MCF 10A (cell line): ENCODE results near the gene ANO5. TPM values are rescaled to one million over a fixed set of nuclear protein-coding genes. Genes with fewer than 3 reads are reported as not detected.
A peak's percentile ranks its signal among the peaks of the same experiment; 100 is the strongest.

Experiments used
- BruUV-seq: library from RNA; stranded (reverse); fragments of 400-500 nt; replicated peaks from 2 replicates; lab custom pipeline; 2021; lab: Mats Ljungman, UMichigan
- CTCF ChIA-PET: fragments of 300-600 bp; sonication (Branson Sonifier 250); formaldehyde crosslinking; extraction: SDS; loops from one replicate; lab custom pipeline; 2021; ENCODE audit warnings: antibody characterized with exemption, inconsistent platforms; lab: Yijun Ruan, JAX
- POLR2A ChIA-PET: fragments of 300-600, 350-650 bp; sonication (Branson Sonifier 250); formaldehyde crosslinking; extraction: SDS; loops from one replicate; lab custom pipeline; 2020; ENCODE audit warnings: antibody characterized with exemption, inconsistent platforms; lab: Yijun Ruan, JAX
- DNase-seq: peaks from one replicate; pipeline ENCODE4 v3.0.0-alpha.2; 2018; ENCODE audit not compliant: unreplicated experiment
- H3K27ac Mint-ChIP-seq: one replicate; pipeline ENCODE4 v1.8.0; 2022; ENCODE audit warnings: mild to moderate bottlenecking, low read depth, mixed read lengths; ENCODE audit not compliant: unreplicated experiment
- H3K27me3 Mint-ChIP-seq: one replicate; pipeline ENCODE4 v1.8.0; 2022; ENCODE audit warnings: mixed read lengths; ENCODE audit not compliant: insufficient read depth, unreplicated experiment
- H3K36me3 Mint-ChIP-seq: one replicate; pipeline ENCODE4 v1.8.0; 2022; ENCODE audit warnings: mild to moderate bottlenecking, moderate library complexity, mixed read lengths; ENCODE audit not compliant: insufficient read depth, unreplicated experiment
- H3K4me1 Mint-ChIP-seq: one replicate; pipeline ENCODE4 v1.8.0; 2022; ENCODE audit warnings: mixed read lengths; ENCODE audit not compliant: insufficient read depth, unreplicated experiment
- H3K4me3 Mint-ChIP-seq: one replicate; pipeline ENCODE4 v1.8.0; 2022; ENCODE audit warnings: mild to moderate bottlenecking, moderate library complexity, mixed read lengths; ENCODE audit not compliant: unreplicated experiment
- H3K9me3 Mint-ChIP-seq: one replicate; pipeline ENCODE4 v1.8.0; 2022; ENCODE audit warnings: mixed read lengths; ENCODE audit not compliant: unreplicated experiment
- intact Hi-C: fragments of 100-400 bp; cut with micrococcal nuclease; formaldehyde crosslinking; loops from 2 replicates; pipeline ENCODE4 v1.14.1; 2022
- total RNA-seq: library from RNA; stranded (reverse); gene quantifications from 2 replicates; pipeline ENCODE4 v1.2.3, GENCODE V29; 2022
- TF ChIP-seq, protein P1 (sequence below): fragments of 200-600 bp; IDR thresholded peaks from one replicate; pipeline ENCODE4 v1.8.0; 2022; ENCODE audit warnings: antibody characterized with exemption, mild to moderate bottlenecking; ENCODE audit not compliant: unreplicated experiment

Gene ANO5
- total RNA-seq, 1 experiment from 2014 or later, result not detected

DNA sequence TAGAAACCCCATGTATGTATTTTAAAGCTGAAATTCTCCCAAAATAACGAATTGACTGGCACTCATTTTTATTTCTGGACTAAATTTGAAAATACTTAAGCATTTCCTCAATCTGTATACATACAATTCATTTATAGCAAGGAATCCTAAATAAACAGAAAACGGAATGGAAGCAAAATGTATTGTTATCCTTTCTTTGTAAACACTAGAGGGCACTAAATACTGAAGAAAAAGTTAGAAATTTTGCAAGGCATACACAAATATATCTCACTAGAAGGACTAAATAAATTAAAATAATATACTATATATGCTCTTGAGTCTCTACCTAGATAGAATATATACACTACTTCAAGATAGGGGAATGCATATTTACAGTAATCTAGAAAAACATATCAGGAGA, 23.1 kb upstream of the ANO5 start:
- no peaks in the 10 kb centered on the region for H3K9me3 Mint-ChIP-seq
- no peak overlapping the region for H3K27ac Mint-ChIP-seq
- ChIA-PET POLR2A (no interaction called here), CTCF (interaction anchor here (0.9 to 3.2 kb wide), 6 partner anchors 9 to 275 kb away, joined by 4 to 17 read pairs (median 5); no protein-coding TSS in a partner anchor)
- no peaks in the 10 kb centered on the region for H3K27me3 Mint-ChIP-seq
- intact Hi-C loops, result loop anchor here (1.0 kb wide), 1 partner anchor 134 kb away; no protein-coding TSS in a partner anchor
- DNase-seq, result peak; percentile 1
- TF ChIP-seq, protein P1, sequence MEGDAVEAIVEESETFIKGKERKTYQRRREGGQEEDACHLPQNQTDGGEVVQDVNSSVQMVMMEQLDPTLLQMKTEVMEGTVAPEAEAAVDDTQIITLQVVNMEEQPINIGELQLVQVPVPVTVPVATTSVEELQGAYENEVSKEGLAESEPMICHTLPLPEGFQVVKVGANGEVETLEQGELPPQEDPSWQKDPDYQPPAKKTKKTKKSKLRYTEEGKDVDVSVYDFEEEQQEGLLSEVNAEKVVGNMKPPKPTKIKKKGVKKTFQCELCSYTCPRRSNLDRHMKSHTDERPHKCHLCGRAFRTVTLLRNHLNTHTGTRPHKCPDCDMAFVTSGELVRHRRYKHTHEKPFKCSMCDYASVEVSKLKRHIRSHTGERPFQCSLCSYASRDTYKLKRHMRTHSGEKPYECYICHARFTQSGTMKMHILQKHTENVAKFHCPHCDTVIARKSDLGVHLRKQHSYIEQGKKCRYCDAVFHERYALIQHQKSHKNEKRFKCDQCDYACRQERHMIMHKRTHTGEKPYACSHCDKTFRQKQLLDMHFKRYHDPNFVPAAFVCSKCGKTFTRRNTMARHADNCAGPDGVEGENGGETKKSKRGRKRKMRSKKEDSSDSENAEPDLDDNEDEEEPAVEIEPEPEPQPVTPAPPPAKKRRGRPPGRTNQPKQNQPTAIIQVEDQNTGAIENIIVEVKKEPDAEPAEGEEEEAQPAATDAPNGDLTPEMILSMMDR, result peak; percentile 18
- no peaks in the 10 kb centered on the region for H3K4me1 Mint-ChIP-seq
- H3K4me3 Mint-ChIP-seq, result no peak overlapping the region
- H3K36me3 Mint-ChIP-seq, result no peaks in the 10 kb centered on the region
- BruUV-seq, result no TSS peak

DNA sequence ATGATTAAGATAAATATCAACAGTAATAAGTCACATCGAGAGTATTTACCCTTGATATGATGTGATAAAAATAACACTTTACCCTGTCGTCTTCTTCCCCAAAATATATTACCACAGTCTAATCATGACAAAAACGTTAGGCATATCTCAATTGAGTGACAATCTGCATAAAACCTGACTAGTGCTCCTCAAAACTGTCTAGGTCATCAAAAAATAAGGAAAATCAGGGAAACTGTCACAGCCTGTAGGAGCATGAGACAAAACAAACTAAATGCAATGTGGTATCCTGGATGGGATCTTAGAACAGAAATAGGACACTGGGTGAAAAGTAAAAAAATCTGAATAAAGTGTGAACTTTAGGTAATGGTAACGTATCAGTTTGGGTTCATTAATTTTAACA, 19.4 kb upstream of the ANO5 start:
- ChIA-PET POLR2A (no interaction called here), CTCF (interaction anchor here (1.4 kb wide), 1 partner anchor 58 kb away, joined by 4 read pairs; no protein-coding TSS in a partner anchor)
- H3K36me3 Mint-ChIP-seq, result no peaks in the 10 kb centered on the region
- H3K4me1 Mint-ChIP-seq, result no peaks in the 10 kb centered on the region
- intact Hi-C loops, result no loop called here
- BruUV-seq, result no TSS peak
- no peaks in the 10 kb centered on the region for H3K27me3 Mint-ChIP-seq
- no peak overlapping the region for H3K27ac Mint-ChIP-seq
- TF ChIP-seq, protein P1, result no peak
- H3K9me3 Mint-ChIP-seq, result no peaks in the 10 kb centered on the region
- DNase-seq, result no peak
- no peak overlapping the region for H3K4me3 Mint-ChIP-seq

DNA sequence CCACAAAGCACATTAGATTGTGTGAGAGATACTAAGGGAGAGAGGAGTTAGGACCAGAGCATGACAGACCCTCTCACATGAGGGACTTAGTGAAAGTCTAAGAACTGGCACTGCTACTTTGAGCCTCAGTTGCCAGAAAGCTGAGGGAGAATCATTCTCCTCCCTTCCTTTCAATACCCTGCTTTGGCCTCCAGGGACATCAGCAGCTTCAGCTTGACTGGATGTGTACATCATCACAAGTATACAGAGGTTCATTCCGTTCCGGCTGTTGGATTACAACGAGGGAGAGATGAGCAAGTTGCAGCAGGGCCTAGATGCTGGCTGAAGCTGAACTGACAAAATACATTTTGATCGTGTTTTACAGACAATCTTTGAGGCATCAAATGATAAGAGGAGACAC, 15.7 kb upstream of the ANO5 start:
- Mint-ChIP-seq H3K27ac (no peak overlapping the region), H3K9me3 (no peaks in the 10 kb centered on the region), H3K36me3 (no peaks in the 10 kb centered on the region), H3K4me1 (no peaks in the 10 kb centered on the region), H3K4me3 (no peak overlapping the region), H3K27me3 (no peaks in the 10 kb centered on the region)
- BruUV-seq, result no TSS peak
- intact Hi-C loops, result no loop called here
- TF ChIP-seq, protein P1, result no peak
- CTCF ChIA-PET, result interaction anchor here (0.6 to 0.7 kb wide), 2 partner anchors 151 to 1530 kb away, joined by 3 to 4 read pairs; no protein-coding TSS in a partner anchor
- no peak for DNase-seq
- POLR2A ChIA-PET, result no interaction called here

DNA sequence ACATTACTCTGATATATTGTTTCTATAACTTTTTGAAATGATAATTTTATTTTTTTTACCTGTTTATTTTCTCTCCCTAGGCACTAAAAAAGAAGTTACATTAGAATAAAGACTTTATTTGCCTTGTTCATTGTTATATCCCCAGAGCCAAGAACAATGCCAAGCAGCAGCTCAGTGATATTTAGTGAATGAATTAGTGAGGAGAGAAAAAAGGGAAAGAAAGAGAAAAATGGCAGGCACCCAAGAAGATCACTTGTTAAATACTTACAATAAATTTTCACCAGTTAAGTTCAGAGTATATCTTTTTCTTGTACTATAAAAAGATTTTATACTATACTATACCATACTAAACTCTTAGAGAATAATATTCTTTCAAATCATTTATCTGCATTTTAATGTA, 13.3 kb upstream of the ANO5 start:
- intact Hi-C loops, result no loop called here
- Mint-ChIP-seq H3K9me3 (no peaks in the 10 kb centered on the region), H3K27me3 (no peaks in the 10 kb centered on the region), H3K36me3 (no peaks in the 10 kb centered on the region), H3K4me1 (no peaks in the 10 kb centered on the region), H3K27ac (no peak overlapping the region), H3K4me3 (no peak overlapping the region)
- BruUV-seq, result no TSS peak
- TF ChIP-seq, protein P1, result no peak
- POLR2A ChIA-PET, result no interaction called here
- CTCF ChIA-PET, result interaction anchor here (0.7 kb wide), 1 partner anchor 19 kb away, joined by 3 read pairs; no protein-coding TSS in a partner anchor
- DNase-seq, result no peak
